Activated CD8-positive, alpha-beta T cell treated with anti-CD3 and anti-CD28 coated beads for 36 hours (primary cell): ENCODE results near the gene MAP4K1. TPM values are rescaled to one million over a fixed set of nuclear protein-coding genes. Genes with fewer than 3 reads are reported as not detected.

Experiments
- ATAC-seq: fragments of 200-7000 bp; cut with Tn5 transposase; one replicate; pipeline ENCODE4 v1.10.0; 2021; ENCODE audit warnings: mild to moderate bottlenecking, moderate library complexity
- CTCF ChIA-PET: fragments of 350-600 bp; sonication (Branson Sonifier 250); formaldehyde crosslinking; loops from one replicate; lab custom pipeline; 2021; ENCODE audit warnings: antibody characterized with exemption; lab: Charles Lee
- POLR2A ChIA-PET: fragments of 350-600 bp; sonication (Branson Sonifier 250); formaldehyde crosslinking; loops from one replicate; lab custom pipeline; 2021; ENCODE audit warnings: antibody characterized with exemption; lab: Charles Lee
- DNase-seq: peaks from one replicate; pipeline ENCODE4 v3.0.0-alpha.2; 2020
- H3K27ac Mint-ChIP-seq: one replicate; pipeline ENCODE4 v1.8.0; 2021; ENCODE audit warnings: mild to moderate bottlenecking, mixed read lengths
- H3K27me3 Mint-ChIP-seq: one replicate; pipeline ENCODE4 v1.8.0; 2021; ENCODE audit warnings: mixed read lengths
- H3K36me3 Mint-ChIP-seq: one replicate; pipeline ENCODE4 v1.8.0; 2021; ENCODE audit warnings: low read depth, mixed read lengths
- H3K4me1 Mint-ChIP-seq: one replicate; pipeline ENCODE4 v1.8.0; 2021; ENCODE audit warnings: low read depth, mixed read lengths
- H3K4me3 Mint-ChIP-seq: one replicate; pipeline ENCODE4 v1.8.0; 2021; ENCODE audit warnings: mild to moderate bottlenecking, moderate library complexity, mixed read lengths
- H3K9me3 Mint-ChIP-seq: one replicate; pipeline ENCODE4 v1.8.0; 2021; ENCODE audit warnings: mixed read lengths
- intact Hi-C: fragments of 100-400 bp; cut with micrococcal nuclease; formaldehyde crosslinking; loops from one replicate; pipeline ENCODE4 v1.10.0; 2022
- total RNA-seq, 2 experiments: library from RNA; stranded (reverse); gene quantifications; one replicate each; pipeline ENCODE4 v1.2.3, GENCODE V29; 2021
- TF ChIP-seq, protein P1 (sequence below): fragments of 200-600 bp; IDR thresholded peaks from one replicate; pipeline ENCODE4 v1.8.0; 2022; ENCODE audit warnings: antibody characterized with exemption, mild to moderate bottlenecking

The MAP4K1 gene
- total RNA-seq, 2 experiments from 2014 or later: 166 to 174 TPM

DNA sequence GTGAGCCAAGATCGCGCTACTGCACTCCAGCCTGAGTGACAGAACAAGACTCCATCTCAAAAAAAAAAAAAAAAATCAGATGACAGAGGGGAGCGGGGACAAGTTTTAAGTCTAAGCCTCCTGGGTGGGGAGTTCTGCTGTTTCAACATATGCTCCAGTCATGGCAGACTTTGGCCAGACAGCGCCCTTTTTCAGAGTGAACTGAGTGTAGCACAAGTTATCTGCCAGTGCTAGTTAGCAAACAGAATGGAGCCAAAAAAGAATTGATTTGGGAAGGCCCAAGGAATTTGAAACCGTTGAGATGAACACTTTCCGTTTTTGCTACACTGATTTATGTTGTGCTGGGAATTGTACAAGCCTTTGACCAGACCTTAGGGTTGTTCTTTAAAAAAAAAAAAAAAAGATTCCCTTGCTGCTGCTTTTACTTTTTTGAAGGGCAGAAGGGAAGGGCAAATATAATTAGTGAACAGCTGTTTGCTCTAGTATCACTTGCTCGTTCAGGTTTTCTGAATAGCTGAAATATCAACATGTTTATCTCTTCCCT, 35.3 kb upstream of the MAP4K1 start:
- ChIA-PET POLR2A (interaction anchor here (0.7 to 0.9 kb wide), 2 partner anchors 18 to 213 kb away, joined by 3 read pairs; no protein-coding TSS in a partner anchor), CTCF (interaction anchor here (2.0 kb wide), 1 partner anchor 19 kb away, joined by 6 read pairs; no protein-coding TSS in a partner anchor)
- DNase-seq (no peak), ATAC-seq (no peak)
- H3K27me3 Mint-ChIP-seq: peaks cover 11% of the 10 kb centered on the region
- H3K4me3 Mint-ChIP-seq: no peak overlapping the region
- H3K4me1 Mint-ChIP-seq: peaks cover 85% of the 10 kb centered on the region
- no peak overlapping the region for H3K27ac Mint-ChIP-seq
- H3K9me3 Mint-ChIP-seq: no peaks in the 10 kb centered on the region
- intact Hi-C loops: no loop called here
- TF ChIP-seq, protein P1, sequence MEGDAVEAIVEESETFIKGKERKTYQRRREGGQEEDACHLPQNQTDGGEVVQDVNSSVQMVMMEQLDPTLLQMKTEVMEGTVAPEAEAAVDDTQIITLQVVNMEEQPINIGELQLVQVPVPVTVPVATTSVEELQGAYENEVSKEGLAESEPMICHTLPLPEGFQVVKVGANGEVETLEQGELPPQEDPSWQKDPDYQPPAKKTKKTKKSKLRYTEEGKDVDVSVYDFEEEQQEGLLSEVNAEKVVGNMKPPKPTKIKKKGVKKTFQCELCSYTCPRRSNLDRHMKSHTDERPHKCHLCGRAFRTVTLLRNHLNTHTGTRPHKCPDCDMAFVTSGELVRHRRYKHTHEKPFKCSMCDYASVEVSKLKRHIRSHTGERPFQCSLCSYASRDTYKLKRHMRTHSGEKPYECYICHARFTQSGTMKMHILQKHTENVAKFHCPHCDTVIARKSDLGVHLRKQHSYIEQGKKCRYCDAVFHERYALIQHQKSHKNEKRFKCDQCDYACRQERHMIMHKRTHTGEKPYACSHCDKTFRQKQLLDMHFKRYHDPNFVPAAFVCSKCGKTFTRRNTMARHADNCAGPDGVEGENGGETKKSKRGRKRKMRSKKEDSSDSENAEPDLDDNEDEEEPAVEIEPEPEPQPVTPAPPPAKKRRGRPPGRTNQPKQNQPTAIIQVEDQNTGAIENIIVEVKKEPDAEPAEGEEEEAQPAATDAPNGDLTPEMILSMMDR: no peak
- H3K36me3 Mint-ChIP-seq: peaks cover 37% of the 10 kb centered on the region

DNA sequence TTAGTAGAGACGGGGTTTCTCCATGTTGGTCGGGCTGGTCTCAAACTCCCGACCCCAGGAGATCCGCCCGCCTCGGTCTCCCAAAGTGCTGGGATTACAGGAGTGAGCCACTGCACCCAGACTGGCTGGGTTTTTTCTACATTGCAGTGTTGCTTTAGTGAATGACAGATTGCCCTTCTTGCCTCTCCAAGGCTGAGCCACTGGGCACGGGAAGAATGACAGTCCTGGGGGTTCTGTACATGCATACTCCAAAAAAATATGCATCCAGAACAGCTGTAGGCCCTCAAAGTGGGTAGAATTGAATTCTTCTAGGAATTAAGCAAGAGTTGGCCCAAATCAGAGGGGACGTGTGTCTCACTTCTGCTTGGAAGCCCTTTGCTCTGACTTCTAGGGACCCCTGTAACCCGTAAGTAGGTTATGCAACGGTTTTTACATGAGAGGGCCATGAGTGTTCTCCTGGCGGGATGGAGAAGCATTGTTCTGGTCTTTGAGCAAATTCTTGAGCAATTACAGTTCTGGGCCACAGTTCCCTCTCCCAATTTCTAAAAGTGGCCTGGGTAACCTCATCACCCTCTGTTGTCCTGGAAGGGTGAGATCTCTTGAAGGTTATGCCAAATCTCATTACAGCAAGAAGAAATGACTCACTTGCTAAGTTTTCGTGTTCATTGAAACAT, 33.3 kb upstream of the MAP4K1 start:
- Mint-ChIP-seq H3K27me3 (peaks cover 11% of the 10 kb centered on the region), H3K9me3 (no peaks in the 10 kb centered on the region), H3K27ac (peak overlapping the region; percentile 25), H3K4me1 (peaks cover 66% of the 10 kb centered on the region), H3K4me3 (no peak overlapping the region), H3K36me3 (peaks cover 27% of the 10 kb centered on the region)
- POLR2A ChIA-PET: no interaction called here
- DNase-seq (no peak), ATAC-seq (no peak)
- intact Hi-C loops: no loop called here
- CTCF ChIA-PET: no interaction called here
- TF ChIP-seq, protein P1: no peak

DNA sequence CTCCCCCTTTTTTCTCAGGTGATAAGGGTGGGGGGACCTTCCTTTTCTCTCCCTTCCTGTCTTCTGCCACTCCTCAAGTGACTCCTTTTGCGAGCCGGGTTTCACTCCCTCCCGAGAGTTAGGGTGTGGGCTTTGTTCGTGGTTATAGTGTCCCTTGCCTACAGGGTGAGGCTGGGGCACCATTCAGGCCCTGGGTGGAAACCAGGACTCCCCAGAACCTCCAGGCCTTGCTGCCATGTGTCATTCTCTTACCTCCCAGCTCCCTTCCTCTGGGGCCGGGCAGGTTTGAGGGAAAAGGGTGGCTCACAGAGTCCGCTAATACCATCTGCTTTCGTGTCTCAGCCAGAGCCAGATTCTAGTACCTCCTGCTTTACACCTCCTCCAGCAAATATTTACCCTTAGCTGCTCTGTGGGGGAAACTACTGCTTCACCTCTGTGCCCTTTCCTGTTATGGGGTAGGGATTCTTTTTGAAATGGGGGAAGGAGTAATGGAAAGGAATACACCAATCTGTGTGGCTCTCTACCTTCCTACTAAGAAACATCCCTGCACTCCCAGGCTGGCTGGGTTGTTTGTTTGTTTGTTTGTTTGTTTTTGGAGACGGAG, 32.5 kb upstream of the MAP4K1 start:
- no peak for DNase-seq
- ATAC-seq: no peak
- H3K4me3 Mint-ChIP-seq: peak overlapping the region; percentile 97
- peaks cover 24% of the 10 kb centered on the region for H3K36me3 Mint-ChIP-seq
- intact Hi-C loops: no loop called here
- H3K27me3 Mint-ChIP-seq: peaks cover 11% of the 10 kb centered on the region
- TF ChIP-seq, protein P1: no peak
- POLR2A ChIA-PET: interaction anchor here (1.2 kb wide), 2 partner anchors 9 to 263 kb away, joined by 3 read pairs; no protein-coding TSS in a partner anchor
- CTCF ChIA-PET: interaction anchor here (0.9 kb wide), 1 partner anchor 12 kb away, joined by 3 read pairs; no protein-coding TSS in a partner anchor
- H3K27ac Mint-ChIP-seq: no peak overlapping the region
- no peaks in the 10 kb centered on the region for H3K9me3 Mint-ChIP-seq
- peaks cover 60% of the 10 kb centered on the region for H3K4me1 Mint-ChIP-seq

DNA sequence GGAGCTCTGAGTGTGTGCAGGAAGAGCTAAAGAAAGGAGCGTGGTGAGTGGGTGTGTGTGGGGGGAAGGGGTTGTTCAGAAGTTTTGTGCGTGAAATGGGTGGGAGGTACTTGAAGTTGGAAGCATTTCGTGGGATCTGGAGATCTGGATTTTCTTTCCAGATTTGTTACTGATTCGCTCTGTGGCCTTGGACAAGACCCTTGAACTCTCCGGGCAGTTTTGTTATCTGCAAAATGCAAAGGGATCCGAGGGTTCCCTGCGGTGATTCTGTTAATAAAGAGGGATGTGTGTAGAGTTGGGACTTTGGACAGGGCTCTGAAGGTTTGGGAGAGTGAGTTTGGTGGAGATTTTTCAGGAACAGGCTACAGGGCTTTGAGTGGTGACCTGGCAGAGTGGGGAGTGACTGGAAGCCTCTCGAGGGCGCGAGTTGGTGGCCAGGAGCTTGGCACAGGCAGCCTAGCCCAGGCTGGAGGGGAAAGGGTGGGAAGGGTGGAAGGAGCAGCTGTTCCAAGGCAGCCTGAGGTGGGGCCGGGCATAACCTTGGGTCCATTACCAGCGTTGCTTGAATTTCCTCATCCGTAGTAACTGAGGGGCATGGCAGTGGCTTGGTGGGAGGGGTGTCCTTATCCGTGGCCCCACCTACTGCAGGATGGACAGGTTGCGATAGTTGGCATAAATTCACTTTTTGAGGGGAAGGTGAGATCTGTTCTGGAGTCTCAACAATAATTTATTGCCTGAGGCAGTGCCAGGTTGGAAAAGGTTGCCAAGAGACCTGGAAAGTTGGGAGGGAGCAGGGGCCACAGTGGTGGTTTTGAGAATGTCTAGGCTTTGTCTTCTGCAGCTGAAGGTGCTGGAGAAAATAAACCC, 31.8 kb upstream of the MAP4K1 start:
- TF ChIP-seq, protein P1: no peak
- ChIA-PET CTCF (interaction anchor here (0.9 to 2.5 kb wide), 3 partner anchors 11 to 15 kb away, joined by 3 to 16 read pairs (median 4); no protein-coding TSS in a partner anchor), POLR2A (interaction anchor here (1.1 to 2.0 kb wide), 4 partner anchors 9 to 263 kb away, joined by 3 to 4 read pairs (median 3); no protein-coding TSS in a partner anchor)
- H3K9me3 Mint-ChIP-seq: no peaks in the 10 kb centered on the region
- no peak for DNase-seq
- intact Hi-C loops: loop anchor here (5.0 kb wide), 1 partner anchor 38 kb away; no protein-coding TSS in a partner anchor
- H3K4me3 Mint-ChIP-seq: peak overlapping the region; percentile 97
- ATAC-seq: no peak
- H3K36me3 Mint-ChIP-seq: peaks cover 20% of the 10 kb centered on the region
- peaks cover 52% of the 10 kb centered on the region for H3K4me1 Mint-ChIP-seq
- H3K27ac Mint-ChIP-seq: no peak overlapping the region
- H3K27me3 Mint-ChIP-seq: peaks cover 10% of the 10 kb centered on the region
